ENCODE data around the gene REXO1. TPM values are rescaled to one million over a fixed set of nuclear protein-coding genes. Genes with fewer than 3 reads are reported as not detected.

Gene REXO1
- total RNA-seq, 2 experiments from 2014 or later = 57.9 to 60.4 TPM

DNA sequence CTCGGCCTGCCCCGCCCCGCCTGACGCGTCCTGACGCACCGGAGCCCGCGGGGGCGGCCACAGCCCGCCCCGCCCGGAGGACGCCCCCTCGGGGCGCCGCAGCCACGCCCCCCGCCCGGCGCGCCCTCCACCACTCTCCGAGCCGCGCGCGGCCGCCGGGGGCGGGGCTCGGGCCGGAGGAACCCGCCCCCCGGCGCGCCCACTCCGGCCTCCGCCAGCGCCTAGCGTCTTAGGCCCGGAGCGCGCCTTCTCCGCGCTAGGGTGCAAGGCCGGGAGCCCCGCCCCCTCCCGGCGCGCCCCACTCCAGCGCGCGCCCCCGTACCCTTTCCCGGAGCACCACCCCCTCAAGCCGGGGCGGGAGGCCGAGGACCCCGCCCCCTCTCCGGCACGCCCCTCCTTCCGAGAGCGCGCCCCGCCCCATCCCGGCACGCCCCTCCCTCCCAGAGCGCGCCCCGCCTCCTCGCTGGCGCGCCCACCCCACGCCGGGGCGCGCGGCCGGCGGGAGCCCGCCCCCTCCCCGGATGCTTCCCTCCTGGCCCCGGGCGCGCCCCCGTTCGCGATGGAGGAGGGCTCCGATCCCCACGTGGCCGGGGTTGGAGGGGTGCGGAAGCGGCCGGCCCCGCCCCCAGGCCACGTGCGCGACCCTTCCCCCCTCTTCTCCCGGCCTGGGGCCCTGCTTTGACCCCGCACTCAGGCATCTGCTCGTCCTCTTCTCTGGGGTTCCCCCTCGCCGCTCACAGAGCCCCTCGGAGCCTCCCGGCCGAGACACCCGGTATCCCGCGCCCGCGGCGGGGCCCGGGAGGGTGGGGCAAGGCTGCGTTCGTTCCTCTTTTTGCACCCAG is 15.6 kb upstream of the REXO1 start:
- no peaks in the 10 kb centered on the region for H3K27me3 Mint-ChIP-seq
- H3K27ac Mint-ChIP-seq = peak overlapping the region; percentile 82
- H3K4me3 Mint-ChIP-seq = peak overlapping the region; percentile 82
- DNase-seq = peak; percentile 97
- no peaks in the 10 kb centered on the region for H3K36me3 Mint-ChIP-seq
- no peaks in the 10 kb centered on the region for H3K9me3 Mint-ChIP-seq
- POLR2A ChIA-PET = interaction anchor here (0.6 to 2.1 kb wide), 15 partner anchors 8 to 464 kb away, joined by 3 to 18 read pairs (median 5); partner anchors contain the start of genes ADAT3 and SCAMP4
- peaks cover 18% of the 10 kb centered on the region for H3K4me1 Mint-ChIP-seq
- ATAC-seq (ENCODE audit: low read depth) = peak; percentile 73

DNA sequence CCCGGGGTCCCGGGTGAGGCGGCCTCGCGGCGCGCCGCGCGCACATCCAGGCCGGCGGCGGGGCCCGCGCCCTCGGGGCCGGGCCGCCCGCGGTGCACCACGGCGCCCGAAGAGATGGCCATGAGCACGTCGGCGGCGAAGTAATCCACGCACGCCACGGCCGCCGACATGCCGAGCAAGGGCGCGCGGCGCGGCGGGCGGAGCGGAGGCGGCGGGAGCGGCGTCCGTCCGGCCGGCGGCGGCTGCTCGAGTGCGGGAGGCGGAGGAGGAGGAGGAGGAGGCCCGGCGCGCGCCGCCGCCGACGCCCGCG is 15.0 kb upstream of the REXO1 start, which contains the start of gene KLF16:
Gene KLF16, minus strand, starts transcription at position 252 of the 310 bp plus-strand sequence. Its CDS starts 82 bp downstream, at position 170.
- H3K27ac Mint-ChIP-seq = peak within 1 kb of the TSS; percentile 93
- POLR2A ChIA-PET = no interaction called here
- H3K4me3 Mint-ChIP-seq = peak within 1 kb of the TSS; percentile 96
- DNase-seq (no peak), ATAC-seq (ENCODE audit: low read depth) (no peak)
- H3K9me3 Mint-ChIP-seq = no peaks in the 10 kb centered on the region
- no peaks in the 10 kb centered on the region for H3K27me3 Mint-ChIP-seq
- H3K36me3 Mint-ChIP-seq = no peaks in the 10 kb centered on the region
- H3K4me1 Mint-ChIP-seq = peaks cover 15% of the 10 kb centered on the region

GRCh38 chr19:1862424-1863327 is 14.4 kb upstream of the REXO1 start:
- no peaks in the 10 kb centered on the region for H3K27me3 Mint-ChIP-seq
- POLR2A ChIA-PET = no interaction called here
- no peaks in the 10 kb centered on the region for H3K36me3 Mint-ChIP-seq
- peak overlapping the region; percentile 96 for H3K4me3 Mint-ChIP-seq
- ATAC-seq (ENCODE audit: low read depth) = no peak
- H3K9me3 Mint-ChIP-seq = no peaks in the 10 kb centered on the region
- peaks cover 14% of the 10 kb centered on the region for H3K4me1 Mint-ChIP-seq
- H3K27ac Mint-ChIP-seq = peak overlapping the region; percentile 93
- DNase-seq = peak; percentile 82

- Mint-ChIP-seq H3K9me3 (no peaks in the 10 kb centered on the region), H3K36me3 (no peaks in the 10 kb centered on the region), H3K4me1 (peaks cover 14% of the 10 kb centered on the region), H3K4me3 (peak overlapping the region; percentile 96), H3K27me3 (no peaks in the 10 kb centered on the region), H3K27ac (peak overlapping the region; percentile 93)
- DNase-seq (no peak), ATAC-seq (ENCODE audit: low read depth) (no peak)
- POLR2A ChIA-PET = no interaction called here
These were observed 13.8 kb upstream of the REXO1 start for GRCh38 chr19:1862068-1862423.

DNA sequence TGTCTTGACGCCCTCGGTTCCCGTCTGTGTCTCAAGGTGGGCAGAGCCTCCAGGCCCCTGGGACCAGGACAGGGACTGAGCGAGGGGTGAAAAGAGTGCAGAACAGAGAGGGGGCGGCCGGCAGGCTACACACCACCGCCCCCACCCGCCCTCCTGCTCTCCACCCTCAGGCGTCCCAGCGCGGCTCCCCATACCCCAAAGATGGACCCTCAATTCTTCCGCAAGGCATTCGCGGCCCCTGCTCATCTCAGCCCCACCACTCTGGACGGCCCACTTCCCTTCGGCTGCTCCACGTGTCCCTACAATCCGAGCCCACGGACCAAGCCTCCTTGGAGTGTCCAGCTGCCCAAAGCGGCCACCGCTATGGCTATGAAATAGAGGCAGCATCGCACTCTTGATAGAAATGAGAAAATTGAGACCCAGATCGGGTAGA is 13.3 kb upstream of the REXO1 start:
- H3K36me3 Mint-ChIP-seq = no peaks in the 10 kb centered on the region
- H3K4me3 Mint-ChIP-seq = peak overlapping the region; percentile 96
- peak overlapping the region; percentile 93 for H3K27ac Mint-ChIP-seq
- POLR2A ChIA-PET = no interaction called here
- DNase-seq (no peak), ATAC-seq (ENCODE audit: low read depth) (no peak)
- no peaks in the 10 kb centered on the region for H3K27me3 Mint-ChIP-seq
- H3K9me3 Mint-ChIP-seq = no peaks in the 10 kb centered on the region
- peaks cover 11% of the 10 kb centered on the region for H3K4me1 Mint-ChIP-seq

GRCh38 chr19:1860821-1861598 is 12.7 kb upstream of the REXO1 start:
- no peak for DNase-seq
- ATAC-seq (ENCODE audit: low read depth) = no peak
- H3K4me1 Mint-ChIP-seq = peaks cover 14% of the 10 kb centered on the region
- no peaks in the 10 kb centered on the region for H3K9me3 Mint-ChIP-seq
- H3K27me3 Mint-ChIP-seq = no peaks in the 10 kb centered on the region
- POLR2A ChIA-PET = no interaction called here
- H3K27ac Mint-ChIP-seq = peak overlapping the region; percentile 38
- H3K36me3 Mint-ChIP-seq = no peaks in the 10 kb centered on the region
- peak overlapping the region; percentile 96 for H3K4me3 Mint-ChIP-seq

DNA sequence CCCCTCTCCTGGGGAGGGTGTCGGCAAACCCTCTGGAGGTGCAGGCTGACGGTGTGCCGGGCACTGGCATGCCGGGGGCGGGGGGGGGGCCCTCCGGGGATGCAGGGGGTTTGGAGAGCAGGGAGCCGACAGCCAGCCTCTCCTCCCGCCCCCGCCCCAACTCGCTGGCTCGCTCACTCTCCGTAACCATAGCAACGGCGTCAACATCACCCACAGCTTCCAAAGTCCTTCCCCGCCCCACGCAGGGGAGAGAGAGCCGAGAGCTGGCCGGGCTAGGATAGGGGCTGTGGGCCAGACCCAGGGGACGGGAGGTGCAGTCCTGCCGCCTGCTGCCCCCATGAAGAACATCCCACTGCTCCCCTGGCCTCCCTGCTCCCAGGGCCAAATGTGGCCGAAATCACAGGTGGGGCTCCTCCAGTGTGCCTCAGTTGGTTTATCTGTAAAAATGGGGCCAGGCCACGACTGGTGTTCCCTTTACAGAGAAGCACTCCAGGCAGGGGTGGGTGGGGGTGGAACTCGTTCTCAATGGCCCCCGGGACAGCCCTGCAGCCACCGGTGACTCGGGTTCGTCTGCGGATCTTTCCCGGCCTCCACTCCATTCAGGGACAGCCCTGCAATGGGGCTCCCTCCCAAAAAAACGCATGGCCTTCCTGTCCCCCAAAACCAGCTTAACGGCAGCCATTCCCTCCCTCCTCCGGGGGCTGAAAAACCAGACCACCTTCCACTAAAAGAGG is 11.9 kb upstream of the REXO1 start:
- Mint-ChIP-seq H3K4me1 (peaks cover 15% of the 10 kb centered on the region), H3K27ac (no peak overlapping the region), H3K27me3 (no peaks in the 10 kb centered on the region), H3K36me3 (no peaks in the 10 kb centered on the region), H3K4me3 (no peak overlapping the region), H3K9me3 (no peaks in the 10 kb centered on the region)
- POLR2A ChIA-PET = no interaction called here
- ATAC-seq (ENCODE audit: low read depth) (no peak), DNase-seq (no peak)

GRCh38 chr19:1859331-1859781 is 11.1 kb upstream of the REXO1 start:
- POLR2A ChIA-PET = no interaction called here
- no peak overlapping the region for H3K4me3 Mint-ChIP-seq

DNA sequence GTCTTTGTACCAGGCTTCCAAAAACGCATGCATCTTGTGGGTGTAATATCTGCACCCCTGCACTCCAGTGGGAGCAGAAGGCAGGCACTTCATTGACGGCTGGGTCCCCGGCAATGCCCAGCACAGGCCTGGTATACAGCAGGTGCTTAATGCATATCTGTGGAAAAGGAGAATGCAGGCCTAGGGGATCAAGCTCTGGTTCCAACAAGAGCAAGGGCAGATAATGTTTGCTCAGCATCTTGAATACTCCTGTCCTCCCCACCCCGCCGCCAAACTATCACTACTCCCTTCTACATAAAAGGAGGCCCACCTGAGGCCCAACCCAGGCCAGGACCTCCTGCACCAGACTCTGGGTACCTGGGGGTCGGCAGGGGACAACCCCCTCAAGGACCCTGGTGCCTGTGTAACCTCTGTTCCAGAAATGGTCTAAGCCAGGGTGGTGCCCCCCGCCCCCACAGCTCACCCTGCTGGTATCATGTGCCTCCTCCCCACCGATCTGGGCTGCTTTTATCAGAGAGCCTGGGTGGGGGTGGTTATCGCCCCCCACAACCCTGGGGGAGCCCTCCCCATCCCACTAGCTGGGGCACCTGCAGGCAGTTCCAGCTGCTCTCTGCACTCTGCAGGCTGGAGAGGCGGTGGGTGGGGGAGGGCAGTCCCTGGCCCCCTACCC is 10.3 kb upstream of the REXO1 start:
- Mint-ChIP-seq H3K36me3 (no peaks in the 10 kb centered on the region), H3K4me1 (peaks cover 21% of the 10 kb centered on the region), H3K27me3 (no peaks in the 10 kb centered on the region), H3K9me3 (no peaks in the 10 kb centered on the region), H3K4me3 (peak overlapping the region; percentile 19), H3K27ac (peak overlapping the region; percentile 58)
- ATAC-seq (ENCODE audit: low read depth) (no peak), DNase-seq (no peak)
- POLR2A ChIA-PET = interaction anchor here (0.9 to 4.0 kb wide), 4 partner anchors 23 to 45 kb away, joined by 3 to 34 read pairs (median 4); partner anchors contain the start of gene ABHD17A

More at GRCh38 chr19:1859331-1859781, 11.1 kb upstream of the REXO1 start:
- no peaks in the 10 kb centered on the region for H3K36me3 Mint-ChIP-seq
- ATAC-seq (ENCODE audit: low read depth) (no peak), DNase-seq (no peak)
- H3K27me3 Mint-ChIP-seq = no peaks in the 10 kb centered on the region
- H3K4me1 Mint-ChIP-seq = peaks cover 21% of the 10 kb centered on the region
- no peaks in the 10 kb centered on the region for H3K9me3 Mint-ChIP-seq
- H3K27ac Mint-ChIP-seq = peak overlapping the region; percentile 62

DNA sequence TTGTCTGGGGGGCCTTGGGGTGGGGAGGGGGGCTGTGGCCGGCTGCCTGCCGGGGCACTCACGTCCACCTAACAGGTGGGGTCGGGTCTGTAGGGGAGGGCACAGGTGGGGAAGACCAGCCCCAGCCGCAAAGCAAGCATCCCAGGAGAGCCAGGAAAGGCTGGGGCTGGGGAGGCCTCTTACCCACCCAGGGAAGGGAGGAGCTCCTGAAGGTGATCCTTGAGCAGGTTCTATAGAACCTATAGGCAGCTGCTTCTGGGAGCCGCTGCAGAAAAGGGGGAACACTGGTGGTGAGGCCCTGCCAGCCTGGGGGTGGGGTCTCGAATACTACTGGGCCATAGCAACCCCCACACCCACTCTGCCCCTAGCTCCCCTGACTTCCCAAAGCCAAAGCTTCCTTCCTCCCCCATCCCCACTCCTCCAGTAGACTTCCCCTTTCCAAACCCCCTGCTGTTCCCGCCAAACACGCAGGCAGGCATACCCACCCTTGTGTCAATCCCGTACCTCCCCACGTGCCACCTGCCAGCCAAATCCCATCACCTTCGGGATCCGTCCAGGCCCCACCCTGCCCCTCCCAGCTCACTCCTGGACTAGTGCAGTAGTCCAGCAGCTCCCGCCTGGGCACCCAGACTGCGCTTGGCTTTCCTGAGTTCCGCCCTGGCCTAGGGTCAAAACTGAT is 9.5 kb upstream of the REXO1 start:
- Mint-ChIP-seq H3K4me3 (peak overlapping the region; percentile 60), H3K27ac (peak overlapping the region; percentile 42), H3K4me1 (peaks cover 27% of the 10 kb centered on the region), H3K9me3 (no peaks in the 10 kb centered on the region), H3K27me3 (no peaks in the 10 kb centered on the region), H3K36me3 (no peaks in the 10 kb centered on the region)
- POLR2A ChIA-PET = interaction anchor here (0.9 to 4.0 kb wide), 5 partner anchors 17 to 45 kb away, joined by 3 to 34 read pairs (median 4); partner anchors contain the start of gene ABHD17A
- ATAC-seq (ENCODE audit: low read depth) (no peak), DNase-seq (no peak)

DNA sequence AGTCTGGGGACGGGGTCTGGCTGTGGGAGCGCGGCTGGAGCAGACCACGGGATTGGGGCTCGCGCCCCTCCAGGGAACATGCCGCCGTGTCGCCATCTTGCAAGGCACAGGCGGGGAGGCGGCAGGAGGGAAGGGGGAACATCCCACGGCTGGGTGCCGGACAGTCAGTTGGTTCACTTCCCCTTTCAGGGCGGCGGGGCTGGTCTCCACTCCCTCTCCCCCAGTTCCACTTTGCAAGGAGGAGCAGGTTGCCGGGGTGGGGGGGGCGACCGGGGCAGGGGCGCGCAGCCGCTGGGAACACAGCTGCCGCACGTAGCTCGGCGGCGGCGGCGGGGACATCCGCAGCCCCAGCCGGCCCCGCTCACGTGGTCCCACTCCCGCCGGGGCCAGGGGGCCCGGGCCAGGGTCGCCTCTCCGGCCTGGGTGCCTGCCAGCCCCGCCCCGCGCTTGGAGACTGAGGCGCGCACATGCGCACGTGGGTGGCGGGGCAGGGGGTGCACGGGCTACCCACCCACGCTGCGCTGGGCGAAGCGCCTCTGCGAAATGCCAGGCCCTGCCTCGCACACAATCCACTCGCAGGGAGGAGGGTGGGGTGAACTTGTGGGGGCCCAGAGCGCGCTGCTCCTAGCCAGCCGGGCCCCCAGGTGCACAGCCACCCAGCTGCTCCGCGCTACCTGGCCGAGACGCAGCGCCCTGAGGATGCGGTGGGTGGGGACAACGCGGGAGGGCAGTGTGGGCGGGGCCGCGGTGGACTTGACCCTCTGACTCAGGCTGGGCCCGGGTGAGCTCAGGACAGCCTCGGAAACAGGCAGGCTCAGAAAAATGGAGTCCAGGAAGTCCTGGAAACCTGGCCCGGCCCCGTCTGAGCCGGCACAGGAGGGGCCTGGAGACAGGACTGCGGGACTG is 8.7 kb upstream of the REXO1 start:
- ATAC-seq (ENCODE audit: low read depth) = peak; percentile 10
- DNase-seq = peak; percentile 70
- Mint-ChIP-seq H3K27ac (peak overlapping the region; percentile 96), H3K27me3 (no peaks in the 10 kb centered on the region), H3K4me3 (peak overlapping the region; percentile 87), H3K4me1 (peaks cover 27% of the 10 kb centered on the region), H3K36me3 (no peaks in the 10 kb centered on the region), H3K9me3 (no peaks in the 10 kb centered on the region)
- POLR2A ChIA-PET = interaction anchor here (0.6 to 4.0 kb wide), 12 partner anchors 7 to 250 kb away, joined by 3 to 34 read pairs (median 4); partner anchors contain the start of gene ABHD17A
